HPDE6-E6E7 (cell line): Measurements from ENCODE around the gene ADAMTS9.

ENCODE experiments used
- DNase-seq: peaks from one replicate; pipeline ENCODE4 v3.0.0; 2011; ENCODE audit warnings: missing footprints; ENCODE audit errors: extremely low spot score

The ADAMTS9 gene

DNA sequence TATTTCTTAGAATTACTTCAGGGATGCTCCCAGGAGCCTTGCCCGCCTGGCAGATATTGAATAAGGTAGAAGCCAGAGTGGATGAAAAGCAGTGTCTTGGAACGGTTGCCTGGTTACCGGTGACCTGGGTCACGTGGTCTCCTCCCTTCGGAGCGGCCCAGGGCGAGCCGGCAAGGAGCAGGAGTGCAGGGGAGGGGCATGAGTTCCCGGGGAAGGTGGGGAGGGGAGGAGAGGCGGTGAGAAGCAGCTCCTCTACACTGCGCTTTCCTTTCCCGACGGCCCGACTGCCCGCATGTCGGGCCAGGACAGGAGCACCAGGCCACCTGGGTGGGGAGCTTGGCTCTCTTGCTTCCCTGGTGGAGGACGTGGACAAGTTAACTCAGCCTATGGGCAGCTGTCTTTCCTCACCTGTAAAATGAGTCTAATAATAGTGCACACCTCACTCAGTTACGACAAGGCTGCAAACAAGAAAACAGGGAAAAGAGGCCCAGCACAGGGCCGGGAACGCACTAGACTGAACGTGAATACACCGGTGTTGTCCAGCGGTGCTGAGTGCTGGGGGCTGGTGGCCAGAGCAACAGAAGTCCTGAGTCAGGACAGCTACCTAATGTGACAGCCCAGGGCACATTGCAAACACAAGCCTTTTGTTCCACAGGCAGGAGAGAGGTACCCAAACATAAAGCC lies 198.3 kb downstream of the ADAMTS9 start:
- DNase-seq: peak; percentile 3

- DNase-seq: no peak
Measured at GRCh38 chr3:64488939-64489338, 198.9 kb downstream of the ADAMTS9 start.

DNA sequence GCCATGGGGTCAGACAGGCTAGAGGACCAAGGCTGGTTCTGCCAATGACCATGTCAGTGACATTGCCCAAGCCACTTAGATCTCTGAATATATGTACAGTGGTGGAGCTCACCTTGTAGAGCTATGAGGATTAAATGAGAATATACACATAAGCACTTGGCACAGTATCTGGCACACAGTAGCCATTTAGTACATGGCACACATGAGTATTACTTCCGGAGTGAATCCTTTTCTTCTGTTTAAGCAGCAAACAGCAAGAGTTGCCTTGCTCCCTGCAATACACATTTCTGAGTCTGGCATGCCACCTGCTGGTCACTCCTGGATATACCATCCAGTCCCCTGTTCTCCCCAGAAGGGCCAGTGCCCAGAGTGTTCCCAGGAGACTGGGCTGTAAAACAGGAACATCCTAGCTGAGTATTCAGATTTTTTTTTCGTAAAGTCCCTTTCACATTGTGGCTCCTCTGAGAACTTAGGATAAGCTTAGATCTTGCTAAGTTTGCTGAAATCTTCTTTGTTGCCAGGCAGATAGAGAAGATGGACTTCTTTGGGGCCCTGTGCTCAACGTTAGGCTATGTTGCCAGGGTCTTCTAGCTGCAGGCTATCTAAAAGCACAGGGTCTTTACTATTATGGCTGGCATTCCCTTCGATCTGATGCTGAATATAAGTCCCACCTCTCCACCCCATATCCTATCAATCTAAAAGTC lies 203.4 kb downstream of the ADAMTS9 start:
- DNase-seq: peak; percentile 20

- no peak for DNase-seq
Measured at GRCh38 chr3:64483467-64483866, 204.3 kb downstream of the ADAMTS9 start.

- DNase-seq: no peak
Measured at GRCh38 chr3:64475037-64475436, 212.8 kb downstream of the ADAMTS9 start.

DNA sequence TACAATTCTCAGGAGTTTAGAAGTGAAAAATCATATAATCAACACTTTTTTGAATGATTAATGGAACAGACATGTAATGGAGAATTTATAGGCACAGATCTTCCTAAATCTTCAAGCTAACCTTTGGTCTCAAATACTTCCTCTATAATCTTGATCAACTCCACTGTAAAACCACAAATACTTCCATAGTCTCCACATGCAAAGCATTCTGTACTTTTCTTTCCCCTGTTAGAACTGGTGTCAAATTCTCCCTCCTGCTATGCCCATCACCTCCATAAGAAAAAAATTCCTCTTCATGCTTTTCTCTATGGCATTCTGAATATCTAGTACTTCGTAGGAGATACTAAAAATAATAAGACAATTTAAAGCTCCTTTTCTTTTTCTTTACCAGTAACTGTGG lies 214.3 kb downstream of the ADAMTS9 start:
- DNase-seq: no peak

DNA sequence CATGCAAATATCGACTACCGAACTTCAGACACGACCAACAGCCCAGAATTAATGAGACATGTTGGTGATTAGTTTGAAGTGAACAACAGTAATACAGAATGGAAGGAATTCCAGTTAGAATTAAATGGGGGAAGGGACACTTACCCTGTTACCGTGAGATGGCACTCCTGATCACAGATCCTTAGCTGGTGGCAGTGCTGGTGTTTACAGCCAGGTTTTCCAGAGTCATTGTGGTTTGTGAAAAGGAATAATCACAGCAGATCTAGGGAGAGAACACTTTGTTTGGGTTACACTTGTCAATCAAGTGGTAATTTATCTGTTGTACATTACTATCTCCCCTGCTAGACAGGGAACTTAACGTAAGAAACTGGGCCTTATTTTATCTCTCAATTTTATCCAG lies 217.4 kb downstream of the ADAMTS9 start:
- no peak for DNase-seq

- no peak for DNase-seq
Measured at GRCh38 chr3:64467255-64467944, 220.4 kb downstream of the ADAMTS9 start.
